Measurements from ENCODE around the gene GABRG3. TPM values are rescaled to one million over a fixed set of nuclear protein-coding genes. Genes with fewer than 3 reads are reported as not detected.
"Not testable (repeated sequence)": the region's sequence is repeated elsewhere in the genome, so short reads cannot be mapped to it uniquely, and the experiment has no call there.

The GABRG3 gene
- total RNA-seq, 4 donors from 2014 or later: not detected

- no peaks in the 10 kb centered on the region for H3K36me3 ChIP-seq
- H3K9me3 ChIP-seq: peaks cover 0 to 5% (median 0%) of the 10 kb centered on the region in 4 donors
- intact Hi-C loops (cut with DNase I): loop anchor here (10.0 kb wide), 1 partner anchor 305 kb away; no protein-coding TSS in a partner anchor
- WGBS: 71% methylated on average over 7 of the region's 7 CpGs
- TF ChIP-seq POLR2AphosphoS5 (IDR thresholded peaks at IDR 0.05) (no peak), POLR2A (IDR thresholded peaks at IDR 0.05; ENCODE audit: low read depth) (no peak), EP300 (IDR thresholded peaks at IDR 0.05) (no peak), CTCF (IDR thresholded peaks at IDR 0.05) (no peak)
- H3K27me3 ChIP-seq: peaks cover 0 to 11% (median 0%) of the 10 kb centered on the region in 4 donors
- no peak overlapping the region for H3K4me3 ChIP-seq
- H3K4me1 ChIP-seq: peaks cover 0 to 7% (median 5%) of the 10 kb centered on the region in 4 donors
- no peak for DNase-seq (ENCODE audit: extremely low spot score)
- H3K27ac ChIP-seq (replicated peaks in 1 of 4): no peak overlapping the region
Observed at GRCh38 chr15:27359586-27359985, 388.6 kb downstream of the GABRG3 start.

- intact Hi-C loops (cut with DNase I): loop anchor here (5.0 kb wide), 1 partner anchor 473 kb away; no protein-coding TSS in a partner anchor
Observed at GRCh38 chr15:27360316-27360715, 389.3 kb downstream of the GABRG3 start.

GRCh38 chr15:27361438-27361837 is 390.5 kb downstream of the GABRG3 start:
- no peak for TF ChIP-seq EP300 (IDR thresholded peaks at IDR 0.05)
- no peak for TF ChIP-seq CTCF (IDR thresholded peaks at IDR 0.05)
- no peak for TF ChIP-seq POLR2AphosphoS5 (IDR thresholded peaks at IDR 0.05)
- no peak for TF ChIP-seq POLR2A (IDR thresholded peaks at IDR 0.05; ENCODE audit: low read depth)
- intact Hi-C loops (cut with DNase I): loop anchor here (5.0 kb wide), 1 partner anchor 474 kb away; no protein-coding TSS in a partner anchor
- Histone ChIP-seq H3K4me3 (no peak overlapping the region), H3K9me3 (no peaks in the 10 kb centered on the region), H3K4me1 (peaks cover 0 to 7% (median 5%) of the 10 kb centered on the region in 4 donors), H3K27ac (replicated peaks in 1 of 4) (no peak overlapping the region), H3K27me3 (peaks cover 0 to 11% (median 0%) of the 10 kb centered on the region in 4 donors), H3K36me3 (no peaks in the 10 kb centered on the region)
- DNase-seq (ENCODE audit: extremely low spot score): peak; percentile 78
- WGBS: 68% methylated on average over 5 of the region's 5 CpGs

More at GRCh38 chr15:27360316-27360715, 389.3 kb downstream of the GABRG3 start:
- Histone ChIP-seq H3K9me3 (peaks cover 0 to 1% (median 0%) of the 10 kb centered on the region in 4 donors), H3K4me3 (no peak overlapping the region), H3K36me3 (no peaks in the 10 kb centered on the region), H3K27me3 (peaks cover 0 to 11% (median 0%) of the 10 kb centered on the region in 4 donors), H3K4me1 (peaks cover 0 to 7% (median 5%) of the 10 kb centered on the region in 4 donors), H3K27ac (replicated peaks in 1 of 4) (no peak overlapping the region)
- DNase-seq (ENCODE audit: extremely low spot score): peak; percentile 66
- TF ChIP-seq POLR2AphosphoS5 (IDR thresholded peaks at IDR 0.05): no peak
- TF ChIP-seq POLR2A (IDR thresholded peaks at IDR 0.05; ENCODE audit: low read depth): no peak
- no peak for TF ChIP-seq EP300 (IDR thresholded peaks at IDR 0.05)
- TF ChIP-seq CTCF (IDR thresholded peaks at IDR 0.05): no peak
- WGBS: 97% methylated on average over 7 of the region's 7 CpGs

GRCh38 chr15:27365456-27365855 is 394.5 kb downstream of the GABRG3 start:
- Histone ChIP-seq H3K27me3 (no peaks in the 10 kb centered on the region), H3K27ac (replicated peaks in 1 of 4) (no peak overlapping the region), H3K9me3 (no peaks in the 10 kb centered on the region), H3K36me3 (no peaks in the 10 kb centered on the region), H3K4me1 (no peaks in the 10 kb centered on the region), H3K4me3 (no peak overlapping the region)
- TF ChIP-seq EP300 (IDR thresholded peaks at IDR 0.05): no peak
- no peak for TF ChIP-seq POLR2A (IDR thresholded peaks at IDR 0.05; ENCODE audit: low read depth)
- WGBS: 60% methylated on average over 2 of the region's 2 CpGs
- intact Hi-C loops (cut with DNase I): no loop called here
- no peak for DNase-seq (ENCODE audit: extremely low spot score)

- H3K27me3 ChIP-seq; H3K4me3 ChIP-seq; intact Hi-C loops (cut with DNase I); H3K36me3 ChIP-seq; DNase-seq (ENCODE audit: extremely low spot score); H3K4me1 ChIP-seq; H3K27ac ChIP-seq (replicated peaks in 1 of 4); H3K9me3 ChIP-seq: not testable (repeated sequence)
- 88% methylated on average over 2 of the region's 2 CpGs for WGBS
Observed at GRCh38 chr15:27377391-27377790, 406.4 kb downstream of the GABRG3 start.
